ENCODE data around the gene VTCN1. TPM values are rescaled to one million over a fixed set of nuclear protein-coding genes. Genes with fewer than 3 reads are reported as not detected.

Gene VTCN1
- total RNA-seq, 1 experiment from 2014 or later = not detected

- TF ChIP-seq JAZF1 (CRISPR knock-in tag; IDR thresholded peaks at IDR 0.05) (no peak), FOXK1 (CRISPR knock-in tag; IDR thresholded peaks at IDR 0.05) (no peak), ZNF416 (CRISPR knock-in tag; IDR thresholded peaks at IDR 0.05) (no peak), ETV6 (CRISPR knock-in tag; IDR thresholded peaks at IDR 0.05) (no peak), CTCF (IDR thresholded peaks at IDR 0.05) (no peak), ZNF671 (CRISPR knock-in tag; IDR thresholded peaks at IDR 0.05) (no peak)
- TF ChIP-seq, protein P1, sequence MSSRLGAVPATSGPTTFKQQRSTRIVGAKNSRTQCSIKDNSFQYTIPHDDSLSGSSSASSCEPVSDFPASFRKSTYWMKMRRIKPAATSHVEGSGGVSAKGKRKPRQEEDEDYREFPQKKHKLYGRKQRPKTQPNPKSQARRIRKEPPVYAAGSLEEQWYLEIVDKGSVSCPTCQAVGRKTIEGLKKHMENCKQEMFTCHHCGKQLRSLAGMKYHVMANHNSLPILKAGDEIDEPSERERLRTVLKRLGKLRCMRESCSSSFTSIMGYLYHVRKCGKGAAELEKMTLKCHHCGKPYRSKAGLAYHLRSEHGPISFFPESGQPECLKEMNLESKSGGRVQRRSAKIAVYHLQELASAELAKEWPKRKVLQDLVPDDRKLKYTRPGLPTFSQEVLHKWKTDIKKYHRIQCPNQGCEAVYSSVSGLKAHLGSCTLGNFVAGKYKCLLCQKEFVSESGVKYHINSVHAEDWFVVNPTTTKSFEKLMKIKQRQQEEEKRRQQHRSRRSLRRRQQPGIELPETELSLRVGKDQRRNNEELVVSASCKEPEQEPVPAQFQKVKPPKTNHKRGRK (CRISPR knock-in tag; IDR thresholded peaks at IDR 0.05; ENCODE audit: borderline replicate concordance) = no peak
Observed at GRCh38 chr1:117205368-117205767, 5.4 kb downstream of the VTCN1 start (continued).

DNA sequence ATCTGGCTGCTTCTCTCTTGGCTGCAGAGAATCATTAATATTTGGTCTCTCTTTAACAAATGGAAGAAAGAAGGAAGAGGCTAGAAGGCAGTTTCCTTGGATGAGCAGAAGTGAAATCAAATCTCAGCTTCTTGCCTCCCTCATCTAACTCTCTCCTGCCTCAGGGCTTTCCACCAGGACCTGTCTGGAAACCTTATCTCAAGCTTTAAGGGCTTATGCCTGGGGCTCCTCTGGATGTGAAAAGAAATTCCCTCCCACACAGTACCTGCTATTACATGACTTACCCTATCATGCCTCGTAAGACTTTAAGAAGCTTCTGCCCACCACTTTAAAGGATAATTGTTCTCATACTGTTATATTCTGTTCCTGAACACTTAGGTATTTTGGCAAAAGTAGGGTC is 8.9 kb downstream of the VTCN1 start:
- ChIA-PET CTCF (no interaction called here), POLR2A (no interaction called here)
- ATAC-seq (no peak), DNase-seq (ENCODE audit: low spot score) (no peak)
- no peak overlapping the region for H3K4me3 Mint-ChIP-seq
- H3K9me3 Mint-ChIP-seq = peaks cover 3% of the 10 kb centered on the region; the same call in 1 of the 2 replicates
- no peak overlapping the region for H3K27ac Mint-ChIP-seq
- H3K36me3 Mint-ChIP-seq = no peaks in the 10 kb centered on the region
- TF ChIP-seq CBFB (CRISPR knock-in tag; IDR thresholded peaks at IDR 0.05; ENCODE audit: low read depth) = no peak
- no peak for TF ChIP-seq IRF2 (CRISPR knock-in tag; IDR thresholded peaks at IDR 0.05; ENCODE audit: borderline replicate concordance, low read depth)
- no peak for TF ChIP-seq ETV6 (CRISPR knock-in tag; IDR thresholded peaks at IDR 0.05)
- TF ChIP-seq, protein P2, sequence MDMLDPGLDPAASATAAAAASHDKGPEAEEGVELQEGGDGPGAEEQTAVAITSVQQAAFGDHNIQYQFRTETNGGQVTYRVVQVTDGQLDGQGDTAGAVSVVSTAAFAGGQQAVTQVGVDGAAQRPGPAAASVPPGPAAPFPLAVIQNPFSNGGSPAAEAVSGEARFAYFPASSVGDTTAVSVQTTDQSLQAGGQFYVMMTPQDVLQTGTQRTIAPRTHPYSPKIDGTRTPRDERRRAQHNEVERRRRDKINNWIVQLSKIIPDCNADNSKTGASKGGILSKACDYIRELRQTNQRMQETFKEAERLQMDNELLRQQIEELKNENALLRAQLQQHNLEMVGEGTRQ (CRISPR knock-in tag; IDR thresholded peaks at IDR 0.05) = no peak
- TF ChIP-seq ZNF423 (CRISPR knock-in tag; IDR thresholded peaks at IDR 0.05) = no peak
- TF ChIP-seq HMGA2 (CRISPR knock-in tag; IDR thresholded peaks at IDR 0.05) = no peak
- no peak for TF ChIP-seq CREM (CRISPR knock-in tag; IDR thresholded peaks at IDR 0.05)
- TF ChIP-seq GTF2I (CRISPR knock-in tag; conservative IDR thresholded peaks at IDR 0.05) = no peak
- TF ChIP-seq, protein P3, sequence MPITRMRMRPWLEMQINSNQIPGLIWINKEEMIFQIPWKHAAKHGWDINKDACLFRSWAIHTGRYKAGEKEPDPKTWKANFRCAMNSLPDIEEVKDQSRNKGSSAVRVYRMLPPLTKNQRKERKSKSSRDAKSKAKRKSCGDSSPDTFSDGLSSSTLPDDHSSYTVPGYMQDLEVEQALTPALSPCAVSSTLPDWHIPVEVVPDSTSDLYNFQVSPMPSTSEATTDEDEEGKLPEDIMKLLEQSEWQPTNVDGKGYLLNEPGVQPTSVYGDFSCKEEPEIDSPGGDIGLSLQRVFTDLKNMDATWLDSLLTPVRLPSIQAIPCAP (CRISPR knock-in tag; IDR thresholded peaks at IDR 0.05) = no peak
- TF ChIP-seq RORB (CRISPR knock-in tag; IDR thresholded peaks at IDR 0.05) = no peak
- TF ChIP-seq GRHL2 (CRISPR knock-in tag; IDR thresholded peaks at IDR 0.05; ENCODE audit: insufficient replicate concordance, severe bottlenecking) = no peak
- TF ChIP-seq, protein P4, sequence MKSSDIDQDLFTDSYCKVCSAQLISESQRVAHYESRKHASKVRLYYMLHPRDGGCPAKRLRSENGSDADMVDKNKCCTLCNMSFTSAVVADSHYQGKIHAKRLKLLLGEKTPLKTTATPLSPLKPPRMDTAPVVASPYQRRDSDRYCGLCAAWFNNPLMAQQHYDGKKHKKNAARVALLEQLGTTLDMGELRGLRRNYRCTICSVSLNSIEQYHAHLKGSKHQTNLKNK (CRISPR knock-in tag; IDR thresholded peaks at IDR 0.05) = no peak
- TF ChIP-seq, protein P5, sequence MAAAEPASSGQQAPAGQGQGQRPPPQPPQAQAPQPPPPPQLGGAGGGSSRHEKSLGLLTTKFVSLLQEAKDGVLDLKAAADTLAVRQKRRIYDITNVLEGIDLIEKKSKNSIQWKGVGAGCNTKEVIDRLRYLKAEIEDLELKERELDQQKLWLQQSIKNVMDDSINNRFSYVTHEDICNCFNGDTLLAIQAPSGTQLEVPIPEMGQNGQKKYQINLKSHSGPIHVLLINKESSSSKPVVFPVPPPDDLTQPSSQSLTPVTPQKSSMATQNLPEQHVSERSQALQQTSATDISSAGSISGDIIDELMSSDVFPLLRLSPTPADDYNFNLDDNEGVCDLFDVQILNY (CRISPR knock-in tag; IDR thresholded peaks at IDR 0.05) = no peak
- H3K27me3 Mint-ChIP-seq (ENCODE audit: low read depth) = peaks cover 3% of the 10 kb centered on the region; the same call in 1 of the 2 replicates
- peaks cover 12% of the 10 kb centered on the region for H3K4me1 Mint-ChIP-seq

GRCh38 chr1:117198097-117198496 is 12.6 kb downstream of the VTCN1 start:
- DNase-seq (ENCODE audit: low spot score) (no peak), ATAC-seq (no peak)
- H3K4me3 Mint-ChIP-seq = no peak overlapping the region
- POLR2A ChIA-PET = no interaction called here
- no peak overlapping the region for H3K27ac Mint-ChIP-seq
- no peaks in the 10 kb centered on the region for H3K36me3 Mint-ChIP-seq
- TF ChIP-seq ZBTB21 (CRISPR knock-in tag; IDR thresholded peaks at IDR 0.05; ENCODE audit: borderline replicate concordance) = no peak
- peaks cover 17% of the 10 kb centered on the region for H3K4me1 Mint-ChIP-seq
- peaks cover 3% of the 10 kb centered on the region; the same call in 1 of the 2 replicates for H3K27me3 Mint-ChIP-seq (ENCODE audit: low read depth)
- CTCF ChIA-PET = no interaction called here
- H3K9me3 Mint-ChIP-seq = no peaks in the 10 kb centered on the region

All from WTC11 (cell line).